ENCODE data around the gene SLC6A16.
"Not testable (repeated sequence)": the region's sequence is repeated elsewhere in the genome, so short reads cannot be mapped to it uniquely, and the experiment has no call there.

SLC6A16 gene

DNA sequence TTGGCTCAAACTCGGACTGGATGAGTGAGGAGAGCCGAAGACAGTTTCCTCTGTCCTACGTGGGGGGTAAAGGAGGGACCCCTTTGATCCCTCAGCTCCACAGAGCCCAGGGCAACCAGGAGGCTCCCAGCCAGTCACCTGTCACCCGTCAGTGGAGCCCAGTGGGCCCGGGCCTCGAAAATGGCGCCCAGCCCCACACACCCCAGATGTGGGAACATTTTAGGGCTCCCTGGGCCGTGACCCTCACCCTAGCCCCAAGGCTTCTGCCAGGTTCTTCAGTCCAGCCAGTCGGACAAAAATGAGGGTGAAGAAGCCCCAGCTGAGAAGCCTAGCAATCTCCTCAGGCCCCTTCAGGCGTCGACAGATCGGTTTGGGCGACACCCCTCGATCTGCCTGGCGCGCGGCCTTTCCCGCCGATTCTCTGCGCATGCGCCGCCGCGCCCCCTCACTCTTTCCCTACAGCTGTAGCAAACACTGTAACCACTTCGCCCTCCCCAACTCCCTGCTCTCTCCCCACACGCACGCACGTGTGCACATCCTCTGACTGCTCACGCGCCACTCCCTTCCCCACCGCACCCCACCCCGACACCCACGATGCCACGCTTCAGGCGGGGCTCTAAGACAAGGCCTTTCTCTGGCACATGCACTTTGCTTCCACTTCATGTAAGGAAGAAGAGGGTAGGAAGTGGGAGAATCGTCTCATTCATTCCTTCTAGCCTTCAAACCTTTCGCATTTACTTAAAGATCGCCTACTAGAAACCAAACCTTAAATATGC, at the start of gene SLC6A16:
Gene SLC6A16 (minus strand): TSS at position 391 of the 776 bp plus-strand sequence. CDS start 13,844 bp downstream, outside the sequence.
- Histone ChIP-seq H3K27ac (peak within 1 kb of the TSS in 1 of 21 experiments; percentile 20), H3K4me3 (no peak within 1 kb of the TSS)

DNA sequence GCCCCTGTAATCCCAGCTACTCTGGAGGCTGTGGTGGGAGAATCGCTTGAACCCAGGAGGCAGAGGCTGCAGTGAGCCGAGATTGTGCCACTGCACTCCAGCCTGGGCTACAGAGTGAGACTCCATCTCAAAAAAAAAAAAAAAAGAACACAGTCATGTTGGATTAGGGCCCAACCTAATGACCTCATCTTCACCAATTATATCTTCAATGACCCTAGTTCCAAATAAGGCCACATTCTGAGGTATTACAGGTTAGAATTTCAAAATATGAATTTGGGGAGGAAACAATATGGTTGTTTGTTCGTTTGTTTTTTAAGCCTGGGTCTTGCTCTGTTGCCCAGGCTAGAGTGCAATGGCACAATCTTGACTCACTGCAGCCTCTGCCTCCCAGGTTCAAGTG, 48.2 kb upstream of the SLC6A16 start:
- not testable (repeated sequence) for H3K27ac ChIP-seq, H3K4me3 ChIP-seq

DNA sequence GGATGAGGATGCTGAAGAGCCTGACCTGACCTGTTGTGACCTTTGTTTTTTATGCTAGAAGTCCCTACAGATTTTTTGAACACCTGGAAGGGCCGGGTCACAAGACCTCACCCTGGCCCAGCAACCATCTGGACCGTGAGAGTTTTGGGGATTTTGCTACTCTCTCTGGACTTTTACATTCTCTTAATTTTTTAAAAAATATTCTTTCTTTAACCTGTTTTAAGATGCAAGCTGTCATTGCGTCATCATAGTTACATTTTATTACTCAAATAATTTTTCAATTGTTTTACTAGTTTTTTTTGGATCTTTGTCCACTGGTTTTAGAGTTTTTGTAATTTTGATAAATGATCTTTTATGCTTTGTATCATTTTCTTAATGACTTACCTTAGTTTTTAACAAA, 46.2 kb upstream of the SLC6A16 start:
- Histone ChIP-seq H3K4me3 (no peak overlapping the region), H3K27ac (no peak overlapping the region)

DNA sequence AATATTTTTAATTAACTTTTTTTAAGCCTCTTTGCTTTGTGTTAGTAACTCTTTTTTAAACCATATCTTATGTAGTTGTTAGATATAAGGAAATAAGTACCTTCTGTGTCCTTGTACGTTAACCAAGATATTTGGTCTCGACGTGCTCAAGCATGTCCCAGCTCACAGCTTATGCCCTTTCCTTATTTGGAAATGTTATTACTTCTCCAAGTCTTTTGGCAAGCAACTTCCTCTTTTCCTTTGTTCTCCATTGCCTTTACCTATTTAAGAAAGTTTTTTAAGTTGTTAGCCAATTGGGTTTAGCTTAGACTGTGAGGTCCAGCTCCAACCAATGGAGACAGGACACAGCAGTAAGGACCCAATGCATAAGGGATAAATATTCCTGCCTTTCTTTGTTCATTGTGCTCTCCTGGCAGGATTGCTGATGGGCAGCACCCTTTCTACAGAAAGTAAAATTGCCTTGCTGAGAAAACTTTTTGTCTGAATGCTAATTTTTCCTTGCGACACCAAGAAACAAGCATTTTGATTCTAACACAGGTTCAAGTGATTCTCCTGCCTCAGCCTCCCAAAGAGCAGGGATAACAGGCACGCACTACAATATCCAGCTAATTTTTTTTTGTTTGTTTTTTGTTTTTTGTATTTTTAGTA, 43.8 kb upstream of the SLC6A16 start:
- no peak overlapping the region for H3K4me3 ChIP-seq
- no peak overlapping the region for H3K27ac ChIP-seq

DNA sequence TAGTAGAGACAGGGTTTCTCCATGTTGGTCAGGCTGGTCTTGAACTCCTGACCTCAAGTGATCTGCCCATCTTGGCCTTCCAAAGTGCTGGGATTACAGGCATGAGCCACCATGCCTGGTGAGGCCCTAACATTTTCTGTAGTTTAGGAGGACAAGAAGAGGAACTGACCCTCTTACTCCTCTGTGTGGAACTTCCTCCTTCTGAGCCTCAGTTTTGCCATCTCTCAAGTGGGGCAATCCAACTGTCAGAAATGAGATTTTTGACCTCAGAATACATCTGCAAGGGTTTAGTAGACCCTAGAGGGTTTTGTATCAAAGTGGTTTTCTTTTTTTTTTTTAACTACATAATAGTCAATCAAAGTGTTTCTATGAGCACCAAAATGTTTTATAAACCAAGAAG, 41.1 kb upstream of the SLC6A16 start:
- Histone ChIP-seq H3K27ac (no peak overlapping the region), H3K4me3 (no peak overlapping the region)

- Histone ChIP-seq H3K27ac (peak overlapping the region in 3 of 21 experiments; percentile 40 to 63 (median 49)), H3K4me3 (no peak overlapping the region)
Measured at GRCh38 chr19:49364083-49364737, 39.2 kb upstream of the SLC6A16 start.

GRCh38 chr19:49363268-49364082, 38.5 kb upstream of the SLC6A16 start, which contains the start of gene DKKL1:
TSS of gene DKKL1 (plus strand) at chr19:49363877. CDS start at chr19:49363999, 122 bp downstream.
- Histone ChIP-seq H3K27ac (peak within 1 kb of the TSS in 20 of 21 experiments; percentile 49 to 94 (median 85)), H3K4me3 (peak within 1 kb of the TSS; percentile 40 to 65 (median 55))

DNA sequence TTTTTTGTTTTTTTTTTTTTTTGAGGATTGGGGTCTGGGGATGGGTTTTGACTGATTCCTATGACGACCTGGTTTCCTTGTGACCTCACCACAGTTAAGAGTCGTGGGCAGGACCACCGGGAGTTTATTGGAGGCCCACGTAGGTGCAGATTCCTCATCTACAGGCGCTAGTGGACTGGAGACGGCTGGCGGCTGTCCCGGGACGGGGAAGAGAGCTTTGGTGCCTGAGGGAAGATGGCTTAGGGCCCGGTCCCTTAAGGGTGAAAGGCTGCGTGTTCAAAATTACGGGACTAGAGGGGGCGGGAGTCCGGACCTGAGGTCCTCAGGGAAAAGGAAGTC, 37.9 kb upstream of the SLC6A16 start:
- Histone ChIP-seq H3K4me3 (peak overlapping the region; percentile 40 to 65 (median 55)), H3K27ac (peak overlapping the region in 16 of 21 experiments; percentile 49 to 94 (median 86))

DNA sequence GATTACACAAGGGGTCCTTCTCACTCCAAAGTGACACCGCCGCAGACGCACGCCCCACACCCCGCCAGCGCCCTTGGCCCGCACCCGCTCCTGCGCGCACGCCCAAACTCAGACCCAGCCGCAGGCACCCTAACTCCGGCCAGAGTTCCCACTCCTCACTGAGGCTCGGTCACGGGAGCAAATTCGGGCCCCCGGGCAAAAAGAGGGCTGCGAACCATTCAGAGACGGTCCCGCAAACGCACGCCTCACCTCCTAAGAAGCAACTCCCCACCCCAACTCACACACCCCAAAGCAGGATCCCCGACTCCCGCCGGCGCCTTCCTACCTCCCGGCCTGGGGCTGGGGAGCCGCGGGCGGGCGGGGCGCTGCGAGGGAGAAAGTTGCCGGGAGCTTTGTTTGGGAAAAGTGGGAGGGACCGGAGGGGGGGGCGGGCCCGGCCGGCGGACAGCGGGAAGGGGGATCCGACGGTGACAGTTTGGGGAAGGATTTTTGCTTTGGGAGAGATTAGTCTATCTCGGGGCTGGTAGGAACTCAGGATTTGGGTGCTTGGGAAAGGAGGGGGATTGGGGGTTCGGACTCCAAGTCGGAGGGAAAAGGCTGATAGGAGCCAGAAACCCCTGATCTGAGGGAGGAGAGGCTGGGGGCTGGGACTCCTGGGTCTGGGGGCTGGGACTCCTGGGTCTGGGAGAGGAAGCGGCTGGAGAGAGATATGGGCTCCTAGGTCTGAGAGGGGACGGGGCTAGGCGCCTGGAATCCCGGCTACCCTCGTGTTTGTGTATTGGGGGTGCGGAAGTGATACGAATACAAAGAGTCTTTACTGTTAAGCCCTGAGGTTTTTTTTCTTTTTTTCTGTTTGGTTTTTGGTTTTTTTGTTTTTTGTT, 37.3 kb upstream of the SLC6A16 start, which contains the start of gene TEAD2:
Gene TEAD2 (minus strand): TSS at position 369 of the 881 bp plus-strand sequence. CDS start 2,341 bp downstream, outside the sequence.
- H3K4me3 ChIP-seq: peak within 1 kb of the TSS; percentile 40 to 65 (median 55)
- H3K27ac ChIP-seq: peak within 1 kb of the TSS; percentile 51 to 94 (median 86)

DNA sequence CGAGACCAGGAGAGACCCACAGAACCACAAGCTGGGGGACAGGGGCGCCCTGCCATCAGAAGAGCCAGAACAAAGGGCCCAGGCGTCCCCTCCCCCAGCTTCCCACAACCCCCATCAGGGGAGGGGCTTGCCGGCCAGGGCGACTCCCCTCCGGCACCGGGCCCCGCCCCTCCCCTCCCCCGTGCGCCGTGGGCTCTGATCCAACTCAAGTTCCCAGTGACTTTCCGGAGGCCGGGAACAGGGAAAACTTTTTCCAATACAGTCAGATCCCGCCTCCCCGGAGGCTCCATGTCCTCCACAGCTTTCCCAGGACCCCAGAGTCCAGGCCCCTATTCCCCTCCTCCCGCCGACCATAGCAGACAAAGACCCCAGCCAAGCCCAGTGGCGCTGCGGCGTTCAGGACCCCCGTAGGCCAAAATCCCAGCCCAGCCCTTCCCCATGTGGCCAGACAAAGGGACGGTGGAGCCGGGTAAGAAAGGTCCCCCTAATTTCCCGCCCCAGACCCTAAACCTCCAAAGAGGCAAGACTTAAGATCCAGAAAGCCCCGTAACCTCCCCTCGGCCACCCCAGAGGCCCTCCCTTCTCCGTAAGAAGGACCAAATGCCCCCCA, 36.6 kb upstream of the SLC6A16 start:
- peak overlapping the region; percentile 51 to 94 (median 86) for H3K27ac ChIP-seq
- H3K4me3 ChIP-seq: peak overlapping the region; percentile 40 to 65 (median 55)

DNA sequence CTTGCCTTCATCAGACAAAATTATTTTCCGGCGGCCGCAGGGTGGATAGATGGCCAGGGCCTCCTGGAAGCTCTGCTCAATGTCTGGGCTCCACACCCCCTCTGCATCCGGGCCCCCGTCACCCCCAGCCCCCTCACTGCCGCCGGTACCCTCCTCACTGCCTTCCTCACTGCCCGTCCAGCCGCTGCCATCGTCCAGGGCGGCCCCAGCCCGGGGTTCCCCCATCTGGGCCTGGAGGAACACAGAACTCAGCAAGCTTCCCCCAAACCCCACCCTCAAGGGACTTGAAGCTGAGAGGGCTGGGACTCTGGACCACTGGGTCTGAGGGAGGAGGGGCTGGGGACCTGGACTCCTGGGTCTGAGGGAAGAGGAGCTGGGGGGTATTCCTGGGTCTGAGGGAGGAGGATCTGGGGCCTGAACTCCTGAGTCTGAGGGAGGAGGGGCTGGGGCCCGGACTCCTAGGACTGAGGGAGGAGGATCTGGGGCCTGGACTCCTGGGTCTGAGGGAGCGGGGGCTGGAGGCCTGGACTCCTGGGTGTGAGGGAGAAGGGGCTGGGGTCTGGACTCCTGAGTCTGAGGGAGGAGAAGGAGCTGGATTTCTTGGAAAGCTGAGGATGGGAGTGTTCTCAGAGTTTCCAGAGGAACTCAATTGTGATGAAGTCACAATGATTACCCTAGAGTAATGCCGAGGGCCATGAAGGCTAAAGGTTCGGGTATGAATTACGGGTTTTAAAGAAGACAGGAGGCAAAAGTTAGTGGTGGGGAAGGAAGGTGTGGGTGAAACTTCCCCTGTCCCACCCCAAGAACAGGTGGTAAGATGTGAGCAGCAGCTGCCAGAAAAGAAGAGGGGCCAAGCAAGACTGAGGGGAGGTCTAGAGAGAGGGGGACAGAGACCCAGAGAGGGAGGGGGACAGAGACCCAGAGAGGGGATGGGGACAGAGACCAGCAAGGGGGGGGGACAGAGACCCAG, 35.1 kb upstream of the SLC6A16 start:
- Histone ChIP-seq H3K4me3 (no peak overlapping the region), H3K27ac (peak overlapping the region in 10 of 21 experiments; percentile 83 to 94 (median 89))

GRCh38 chr19:49357186-49357585, 32.2 kb upstream of the SLC6A16 start:
- Histone ChIP-seq H3K4me3 (no peak overlapping the region), H3K27ac (peak overlapping the region in 4 of 21 experiments; percentile 3 to 43 (median 20))

DNA sequence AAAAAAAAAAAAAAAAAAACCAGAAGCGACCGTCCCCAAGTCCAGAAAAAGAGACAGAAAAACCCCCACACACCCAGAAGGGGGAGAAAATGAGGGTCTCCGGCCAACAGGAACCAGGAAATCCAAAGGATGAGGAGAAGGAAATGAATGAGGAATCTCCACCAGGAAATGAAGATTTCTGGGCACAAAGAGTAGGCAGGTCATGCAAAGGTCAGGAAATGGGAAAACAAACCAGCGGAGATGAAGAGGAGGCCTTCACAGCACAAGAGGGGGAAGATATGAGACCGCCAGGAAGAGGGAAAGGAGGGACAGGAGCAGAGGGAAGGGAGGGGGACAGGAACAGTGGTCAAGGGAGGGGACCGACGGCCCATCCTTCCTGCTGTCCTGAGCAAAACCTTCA, 31.4 kb upstream of the SLC6A16 start:
- Histone ChIP-seq H3K27ac (peak overlapping the region in 2 of 21 experiments; percentile 42 to 43), H3K4me3 (no peak overlapping the region)

GRCh38 chr19:49355909-49356353, 30.9 kb upstream of the SLC6A16 start:
- H3K4me3 ChIP-seq: no peak overlapping the region
- H3K27ac ChIP-seq: peak overlapping the region in 5 of 21 experiments; percentile 8 to 43 (median 37)

DNA sequence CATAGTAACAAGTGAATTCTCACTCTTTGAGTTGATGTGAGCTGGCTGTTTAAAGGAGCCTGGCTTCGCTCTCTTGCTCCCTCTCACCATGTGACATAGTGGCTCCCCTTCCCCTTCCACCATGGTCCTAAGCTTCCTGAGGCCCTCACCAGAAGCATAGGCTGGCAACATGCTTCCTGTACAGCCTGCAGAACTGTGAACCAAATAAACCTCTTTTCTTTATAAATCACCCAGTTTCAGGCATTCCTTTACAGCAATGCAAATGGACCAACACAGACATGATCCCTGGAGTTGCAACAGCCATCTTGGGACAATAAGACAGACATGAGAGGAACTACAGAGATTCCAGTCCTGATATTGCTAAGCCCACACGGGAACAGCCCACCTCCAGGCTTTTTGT, 24.6 kb upstream of the SLC6A16 start:
- Histone ChIP-seq H3K4me3 (no peak overlapping the region), H3K27ac (no peak overlapping the region)

DNA sequence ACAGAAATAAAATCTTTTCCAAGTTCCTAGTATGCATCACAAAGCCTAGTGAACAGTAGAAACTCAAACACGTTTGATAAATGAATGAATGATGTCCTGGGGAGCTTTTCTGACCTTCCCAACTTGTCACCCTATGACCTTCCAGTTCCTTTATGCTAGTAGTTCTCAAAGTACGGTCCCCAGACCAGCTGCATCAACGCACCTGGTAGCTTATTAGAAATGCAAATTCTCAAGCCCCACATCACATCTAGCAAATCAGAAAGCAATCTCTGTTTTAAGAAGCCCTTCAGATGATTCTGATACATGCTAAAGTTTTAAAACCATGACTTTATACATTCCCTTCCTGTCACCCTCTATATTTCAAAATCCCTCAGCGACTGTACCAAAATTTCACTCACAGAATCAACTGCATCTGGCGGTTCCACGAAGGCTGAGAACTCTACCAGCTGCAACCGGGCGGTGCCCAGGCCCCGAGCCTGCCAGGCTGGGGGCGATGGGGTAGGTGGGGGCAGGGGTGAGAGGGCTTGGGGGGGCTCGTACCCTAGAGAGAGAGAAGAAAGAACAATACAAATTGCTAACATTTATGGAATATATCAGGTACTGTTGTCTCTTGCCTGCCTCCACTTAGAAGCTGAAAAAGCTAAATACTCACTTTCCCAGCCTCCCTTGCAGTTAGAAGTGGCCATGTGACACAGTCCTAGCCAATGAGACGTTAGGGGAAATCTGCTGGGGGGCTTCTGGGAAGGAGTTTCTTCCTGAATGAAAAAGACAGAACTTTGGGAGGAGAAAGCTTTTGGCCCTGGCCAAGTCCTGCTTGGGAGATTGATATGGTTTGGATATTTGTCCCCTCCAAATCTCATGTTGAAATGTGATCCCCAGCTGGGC, 23.6 kb upstream of the SLC6A16 start:
- H3K4me3 ChIP-seq: no peak overlapping the region

More for the DNA sequence above, 23.6 kb upstream of the SLC6A16 start:
- H3K27ac ChIP-seq: no peak overlapping the region
